DMS53 treated with DMSO at 0.1 percent for 48 hours (cell line): ENCODE measurements around the gene GLB1L.

Experiments used
- DNase-seq: peaks from one replicate; lab custom pipeline; 2025; ENCODE audit not compliant: unreplicated experiment; lab: John Stamatoyannopoulos, UW

GLB1L gene

DNA sequence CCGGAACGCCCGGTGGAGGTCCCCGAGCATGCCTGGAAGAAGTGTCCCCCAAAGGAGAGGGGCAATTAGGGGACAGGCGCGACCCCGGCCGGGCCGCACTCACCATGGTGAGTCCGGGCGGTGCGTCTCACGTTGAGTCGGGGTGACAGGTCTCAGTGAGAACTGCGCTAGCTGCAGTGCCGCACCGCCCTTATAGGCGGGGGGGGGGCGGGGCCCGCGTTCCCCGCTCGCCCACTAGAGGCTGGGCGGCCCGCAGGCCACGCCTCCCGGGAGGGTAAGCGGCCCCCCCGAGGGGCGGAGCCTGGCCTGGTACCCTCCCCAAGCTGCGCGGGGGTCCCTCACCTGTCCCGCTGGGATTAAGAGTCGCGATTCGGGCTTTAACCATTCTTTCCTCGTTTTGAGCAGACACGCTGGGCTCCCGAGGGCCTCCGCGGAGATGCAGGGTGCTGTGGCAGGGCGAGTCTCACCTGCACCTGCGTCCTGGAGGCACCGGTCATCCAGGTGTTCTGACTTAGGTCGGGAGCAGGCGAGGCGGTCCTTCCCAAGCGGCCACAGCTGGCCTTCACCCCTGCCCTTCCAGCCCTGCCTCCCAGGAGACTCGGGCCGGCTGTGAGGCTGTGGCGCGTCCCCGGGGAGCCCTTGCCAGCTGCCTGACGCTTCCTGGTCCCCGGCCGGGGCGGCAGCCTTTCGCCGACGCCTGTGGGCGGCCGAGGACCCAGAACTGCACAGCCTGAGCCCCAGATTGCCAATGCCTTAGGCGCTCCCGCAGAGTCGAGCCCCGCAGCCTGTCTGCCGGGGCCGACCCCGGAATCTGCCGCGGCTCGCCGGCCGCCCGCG is 8.7 kb upstream of the GLB1L start, which contains the start of gene TUBA4A:
TUBA4A (minus strand) TSS at position 166 of the 837 bp plus-strand sequence; CDS start at position 106, 60 bp downstream.
- DNase-seq = peak; percentile 69

DNA sequence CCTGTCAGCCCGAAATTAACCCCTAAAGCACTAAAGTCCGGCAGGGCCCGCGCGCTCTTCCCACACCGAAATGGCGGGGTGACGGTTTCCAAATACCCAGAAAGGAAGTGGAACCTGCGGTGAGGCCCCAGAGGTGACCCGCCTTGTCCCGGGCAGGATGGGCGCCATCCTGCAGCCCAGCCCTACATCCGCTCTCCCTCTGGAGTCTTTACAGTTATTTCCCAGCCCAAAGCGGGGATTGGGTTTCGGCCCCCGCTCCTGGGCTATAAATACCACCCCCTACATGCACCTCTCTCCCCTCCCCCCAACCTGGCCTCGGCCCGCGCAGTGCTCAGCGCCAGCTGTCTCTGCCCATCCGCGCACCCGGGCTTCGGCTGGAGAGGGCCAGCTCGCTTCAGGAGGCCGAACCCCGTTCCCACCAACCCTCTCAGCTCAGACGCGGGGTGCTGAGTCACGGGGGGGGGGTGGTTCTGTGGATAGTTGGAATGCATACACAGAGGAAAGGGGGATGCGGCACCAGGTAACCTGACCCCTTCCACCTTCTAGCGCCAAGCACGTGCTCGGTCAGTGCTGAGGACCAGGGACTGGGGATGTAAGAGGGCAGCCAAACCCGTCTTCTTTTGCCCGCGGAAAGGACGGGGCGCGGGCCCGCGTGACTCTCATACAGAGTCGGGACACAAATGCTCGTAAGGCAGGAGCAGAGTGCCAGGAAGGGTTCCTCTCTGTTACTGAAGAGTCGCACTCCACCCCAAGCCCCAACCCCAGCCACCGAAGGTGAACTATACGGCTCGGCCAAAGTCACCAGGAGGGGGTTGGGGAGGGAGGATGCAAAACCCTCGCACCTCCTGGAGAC is 7.9 kb upstream of the GLB1L start, which contains the start of gene TUBA4B:
TUBA4B (plus strand) TSS at position 344 of the 853 bp plus-strand sequence; CDS start at position 509, 165 bp downstream.
- DNase-seq = peak; percentile 10

DNA sequence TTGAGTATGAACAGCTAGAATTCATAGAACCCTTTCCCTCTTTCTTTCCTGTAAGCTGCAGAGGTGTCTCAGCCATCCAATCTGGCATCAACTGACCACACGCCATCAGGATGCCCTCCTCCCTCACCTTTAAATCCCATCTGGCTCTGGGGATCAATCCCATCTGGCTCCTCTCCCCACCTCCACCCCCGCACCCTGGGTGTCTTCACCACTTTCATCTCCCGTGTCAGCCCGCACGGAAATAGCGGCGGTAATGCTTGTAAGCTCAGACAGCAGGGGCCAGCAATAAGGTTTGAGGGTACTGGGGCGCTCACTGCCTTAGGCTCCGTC is 7.3 kb upstream of the GLB1L start:
- DNase-seq = no peak

DNA sequence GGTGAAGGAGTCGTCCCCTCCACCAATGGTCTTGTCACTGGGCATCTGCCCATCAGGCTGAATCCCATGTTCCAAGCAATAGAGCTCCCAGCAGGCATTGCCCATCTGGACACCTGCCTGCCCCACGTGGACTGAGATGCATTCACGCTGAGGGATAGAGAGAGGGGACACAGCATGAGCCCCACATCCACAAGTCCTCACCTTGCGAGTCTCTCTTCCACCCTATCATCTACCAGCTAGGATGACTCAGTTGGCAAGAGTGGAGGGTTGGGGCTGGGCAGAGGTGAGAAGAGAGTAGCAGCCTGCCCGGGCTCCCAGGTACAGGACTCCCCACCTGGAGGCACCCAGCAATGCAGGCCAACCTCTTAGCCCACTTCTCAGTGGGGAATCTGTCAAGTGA is 6.8 kb upstream of the GLB1L start:
- DNase-seq = no peak

DNA sequence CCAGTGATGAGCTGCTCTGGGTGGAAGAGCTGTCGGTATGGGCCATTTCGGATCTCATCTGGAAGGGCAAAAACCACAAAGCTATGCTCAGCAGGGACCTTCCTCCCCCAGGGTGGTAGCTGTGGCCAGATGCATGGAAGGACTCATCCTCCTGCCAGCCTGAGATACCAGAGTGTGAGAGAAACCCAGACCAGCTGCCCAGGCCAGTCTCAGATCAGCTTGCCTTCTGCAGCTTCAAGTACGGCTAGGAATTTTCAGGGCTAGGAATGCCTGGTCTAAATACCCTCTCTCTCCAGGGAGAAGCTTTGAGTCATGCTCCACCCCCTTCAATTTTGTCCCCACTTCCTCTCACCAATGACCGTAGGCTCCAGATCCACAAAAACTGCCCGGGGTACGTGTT is 6.4 kb upstream of the GLB1L start:
- DNase-seq = no peak

DNA sequence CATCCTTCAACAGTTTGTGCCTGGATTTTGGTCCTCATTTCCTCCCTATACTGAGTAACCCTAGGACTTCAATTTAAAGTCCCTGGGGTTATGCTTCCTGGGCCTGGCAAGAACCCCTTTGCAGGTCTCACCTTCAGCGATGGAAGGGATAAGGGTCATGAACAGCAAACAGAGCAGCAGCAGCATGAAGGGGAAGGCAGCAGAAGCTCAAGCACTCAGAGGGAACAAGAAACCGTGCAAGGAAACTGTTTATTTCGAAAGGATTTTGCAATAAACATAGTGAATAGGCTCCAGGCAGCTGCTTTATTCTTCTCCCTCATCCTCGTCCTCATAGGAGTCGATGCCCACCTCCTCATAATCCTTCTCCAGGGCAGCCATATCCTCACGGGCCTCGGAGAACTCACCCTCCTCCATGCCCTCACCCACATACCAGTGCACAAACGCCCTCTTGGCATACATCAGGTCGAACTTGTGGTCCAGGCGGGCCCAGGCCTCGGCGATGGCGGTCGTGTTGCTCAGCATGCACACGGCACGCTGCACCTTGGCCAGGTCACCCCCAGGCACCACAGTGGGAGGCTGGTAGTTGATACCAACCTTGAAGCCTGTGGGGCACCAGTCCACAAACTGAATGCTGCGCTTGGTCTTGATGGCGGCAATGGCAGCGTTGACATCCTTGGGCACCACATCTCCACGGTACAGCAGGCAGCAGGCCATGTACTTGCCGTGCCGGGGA is 5.0 kb upstream of the GLB1L start:
- DNase-seq = peak; percentile 9

DNA sequence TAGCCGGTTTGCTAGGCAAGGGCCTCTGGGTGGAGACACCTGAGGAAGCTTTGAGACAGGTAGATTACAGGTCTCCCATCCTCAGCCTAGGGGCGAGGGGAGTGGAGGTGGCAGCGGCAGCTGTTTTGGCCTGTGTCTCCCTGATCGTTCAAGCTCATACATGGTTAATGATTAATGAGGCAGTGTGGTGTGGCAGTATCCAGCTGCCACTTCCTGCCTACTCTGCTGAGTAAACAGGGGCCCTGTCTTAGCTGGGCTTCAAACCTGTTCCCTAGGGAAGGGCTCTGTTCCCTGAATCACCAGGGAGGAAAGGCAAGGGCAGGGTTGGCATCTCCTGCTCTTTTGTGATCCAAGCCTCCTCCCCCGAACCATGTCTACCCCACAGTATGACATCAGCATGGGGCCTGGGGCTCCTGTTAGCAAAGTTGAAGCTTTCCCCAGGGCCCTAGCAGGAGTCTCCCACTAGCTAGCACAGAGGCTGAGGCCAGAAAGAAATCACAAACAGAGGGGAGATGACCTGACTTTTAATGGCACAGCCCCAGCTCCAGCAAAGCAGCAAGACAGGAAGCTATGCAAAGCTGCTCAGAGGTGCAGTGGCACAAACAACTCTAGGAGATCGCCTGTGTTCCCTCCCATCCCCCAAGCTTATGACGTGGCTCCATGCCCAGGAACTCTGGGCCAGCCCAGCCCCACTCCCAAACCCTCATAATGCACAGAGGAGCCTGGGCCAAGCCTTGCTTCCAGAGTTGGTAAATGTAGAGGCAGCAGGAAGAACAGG is 4.1 kb upstream of the GLB1L start:
- DNase-seq = peak; percentile 95

DNA sequence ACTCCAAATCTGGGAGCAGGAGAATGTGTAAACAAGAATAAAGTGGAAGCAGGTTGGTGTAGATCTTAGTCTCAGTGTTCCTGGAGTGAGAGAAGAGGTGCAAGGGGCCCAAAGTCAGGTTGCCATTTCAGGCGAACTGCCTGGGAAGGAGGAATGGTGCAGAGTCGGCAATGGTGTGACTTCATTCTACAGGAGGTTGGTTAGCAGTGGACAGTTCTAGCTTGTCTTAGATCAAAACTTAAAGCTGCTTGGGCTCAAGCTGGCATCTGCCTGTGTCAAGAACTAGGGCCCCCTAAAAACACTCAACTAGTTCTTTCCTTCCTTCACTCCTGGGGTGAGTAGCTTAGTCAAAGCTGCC is 3.6 kb upstream of the GLB1L start:
- no peak for DNase-seq

DNA sequence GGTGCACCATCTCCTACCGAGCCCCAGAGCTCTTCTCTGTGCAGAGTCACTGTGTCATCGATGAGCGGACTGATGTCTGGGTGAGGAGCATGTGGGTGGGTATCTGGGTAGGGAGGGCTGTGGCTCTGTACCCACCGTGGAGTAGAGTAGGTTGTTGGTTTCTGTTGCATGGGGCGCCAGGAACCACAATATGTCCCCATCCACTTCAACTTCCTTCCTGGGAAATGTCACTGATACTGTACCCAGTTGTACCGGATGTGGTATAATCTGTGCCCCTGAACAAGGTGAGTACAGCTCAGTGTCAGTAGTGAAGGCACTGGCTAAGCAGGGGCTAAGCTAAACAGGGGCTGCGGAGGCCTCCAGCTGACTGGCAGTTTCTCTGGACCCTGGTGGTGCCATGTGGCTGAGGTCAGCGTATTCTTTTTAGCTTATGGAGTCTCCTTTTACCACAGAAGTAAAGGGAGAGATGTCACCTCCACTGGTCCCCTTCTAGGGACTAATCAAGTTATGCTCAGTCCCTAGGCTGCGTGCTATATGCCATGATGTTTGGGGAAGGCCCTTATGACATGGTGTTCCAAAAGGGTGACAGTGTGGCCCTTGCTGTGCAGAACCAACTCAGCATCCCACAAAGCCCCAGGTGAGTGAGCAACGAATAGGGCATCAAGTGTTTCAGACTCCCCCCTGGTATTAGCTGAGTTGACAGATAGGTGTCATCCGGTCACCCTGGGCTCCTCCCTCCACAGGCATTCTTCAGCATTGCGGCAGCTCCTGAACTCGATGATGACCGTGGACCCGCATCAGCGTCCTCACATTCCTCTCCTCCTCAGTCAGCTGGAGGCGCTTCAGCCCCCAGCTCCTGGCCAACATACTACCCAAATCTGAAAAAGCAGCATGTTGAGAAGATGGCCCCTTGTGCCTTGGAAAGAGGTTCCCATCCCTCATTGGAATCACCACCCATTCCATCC is 2.7 kb upstream of the GLB1L start:
- no peak for DNase-seq

DNA sequence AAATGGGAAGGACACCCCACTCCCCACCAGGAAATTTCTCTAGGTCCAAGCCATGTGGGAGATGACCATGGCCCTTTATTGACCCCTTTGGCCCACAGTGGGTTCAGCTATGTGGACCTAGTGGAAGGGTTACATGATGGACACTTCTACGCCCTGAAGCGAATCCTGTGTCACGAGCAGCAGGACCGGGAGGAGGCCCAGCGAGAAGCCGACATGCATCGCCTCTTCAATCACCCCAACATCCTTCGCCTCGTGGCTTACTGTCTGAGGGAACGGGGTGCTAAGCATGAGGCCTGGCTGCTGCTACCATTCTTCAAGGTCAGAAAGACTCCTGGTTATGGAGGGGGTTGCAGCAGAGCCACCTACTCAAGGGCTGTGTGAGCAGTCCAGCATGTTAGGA is 1.3 kb upstream of the GLB1L start:
- no peak for DNase-seq

DNA sequence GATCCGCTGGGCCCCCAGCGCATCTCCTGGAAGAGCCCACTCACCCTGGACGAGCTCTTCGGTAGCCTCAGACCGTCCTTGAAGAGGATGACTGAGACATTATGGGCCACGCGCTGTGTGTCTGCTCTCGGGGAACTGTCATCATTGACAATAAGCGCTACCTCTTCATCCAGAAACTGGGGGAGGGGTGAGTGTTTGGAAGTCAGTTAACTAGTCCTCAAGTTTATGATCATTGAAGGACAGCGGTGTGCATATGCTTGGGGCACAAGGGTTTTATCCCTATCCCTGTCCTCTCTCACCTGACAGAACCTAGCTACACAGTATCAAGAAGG is 621 bp upstream of the GLB1L start:
- no peak for DNase-seq

DNA sequence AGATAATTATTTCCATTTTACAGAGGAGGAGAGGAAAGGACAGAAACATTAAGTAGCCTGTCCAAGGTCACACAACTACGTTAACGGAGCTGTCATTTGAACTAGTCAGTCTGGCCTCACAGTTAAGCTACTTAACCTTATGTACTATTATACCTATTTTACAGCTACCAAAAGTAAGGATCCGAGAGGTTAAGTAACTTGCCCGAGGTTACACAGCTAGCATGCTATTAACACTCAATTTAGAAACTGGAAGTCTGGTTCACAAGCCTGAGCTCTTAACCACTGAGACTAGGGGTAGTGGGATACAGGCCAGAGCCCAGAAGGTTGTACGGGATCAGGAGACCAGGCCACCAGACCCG is 476 bp downstream of the GLB1L start:
- DNase-seq = no peak

DNA sequence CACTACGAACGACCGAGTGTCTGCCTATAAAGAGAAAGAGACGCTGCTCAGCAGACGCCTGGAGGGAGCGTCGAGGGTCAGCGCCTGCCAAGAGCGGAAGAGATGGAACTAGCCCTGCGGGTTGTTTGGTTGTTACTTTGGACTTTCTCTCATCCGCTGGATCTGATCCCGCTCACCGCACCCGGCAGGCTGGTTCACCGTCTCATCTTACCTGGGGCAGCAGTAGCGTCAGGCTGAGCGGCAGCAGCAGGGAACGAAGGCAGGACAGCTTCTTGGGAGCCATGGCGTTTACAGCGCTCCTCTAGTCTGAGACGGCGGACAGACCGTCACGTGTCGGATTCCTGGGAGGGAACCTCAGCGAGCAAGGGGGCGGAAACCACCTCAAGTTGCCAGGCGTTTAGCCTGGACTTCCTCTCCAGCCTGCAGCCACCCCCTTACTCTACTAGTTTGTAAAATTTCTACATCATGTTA is 1.9 kb downstream of the GLB1L start:
- DNase-seq = no peak

DNA sequence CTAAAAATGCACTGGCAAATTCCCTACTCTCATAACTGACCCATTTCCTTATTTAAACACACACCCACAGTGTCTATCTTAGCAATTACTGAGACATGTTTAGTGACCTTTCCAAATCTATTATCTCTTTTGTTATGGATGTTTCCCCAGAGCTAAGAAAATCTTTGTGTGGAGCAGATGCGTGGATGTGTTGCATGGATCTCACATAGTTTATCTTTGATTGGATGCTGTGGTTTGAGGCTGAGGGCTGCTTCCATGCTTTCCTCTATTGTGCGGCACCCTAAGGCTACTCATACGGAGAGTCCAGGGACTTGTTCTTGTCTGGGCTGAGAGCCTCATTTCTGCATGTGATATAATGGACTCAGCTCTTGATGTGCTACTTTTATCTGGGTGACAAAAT is 10.9 kb downstream of the GLB1L start:
- DNase-seq = no peak

DNA sequence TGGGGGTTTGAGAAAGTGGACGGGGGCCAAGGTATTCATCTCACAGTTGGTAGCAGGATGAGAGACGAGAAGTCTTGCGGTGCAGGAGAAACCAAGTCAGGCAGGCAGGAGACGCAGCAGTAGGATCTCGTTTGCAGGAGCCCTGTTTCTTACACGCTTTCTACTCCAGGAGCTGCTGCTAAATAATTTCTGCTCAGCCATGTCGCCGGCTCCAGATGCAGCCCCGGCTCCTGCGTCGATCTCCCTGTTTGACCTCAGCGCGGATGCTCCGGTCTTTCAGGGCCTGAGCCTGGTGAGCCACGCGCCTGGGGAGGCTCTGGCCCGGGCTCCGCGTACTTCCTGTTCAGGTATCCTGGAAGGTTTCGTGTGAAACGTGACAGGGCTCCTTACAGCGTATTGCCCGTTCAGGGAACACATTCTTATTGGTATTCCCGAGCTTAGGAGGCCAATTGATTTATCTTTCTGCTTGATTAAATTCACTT is 15.1 kb downstream of the GLB1L start:
- DNase-seq = no peak

DNA sequence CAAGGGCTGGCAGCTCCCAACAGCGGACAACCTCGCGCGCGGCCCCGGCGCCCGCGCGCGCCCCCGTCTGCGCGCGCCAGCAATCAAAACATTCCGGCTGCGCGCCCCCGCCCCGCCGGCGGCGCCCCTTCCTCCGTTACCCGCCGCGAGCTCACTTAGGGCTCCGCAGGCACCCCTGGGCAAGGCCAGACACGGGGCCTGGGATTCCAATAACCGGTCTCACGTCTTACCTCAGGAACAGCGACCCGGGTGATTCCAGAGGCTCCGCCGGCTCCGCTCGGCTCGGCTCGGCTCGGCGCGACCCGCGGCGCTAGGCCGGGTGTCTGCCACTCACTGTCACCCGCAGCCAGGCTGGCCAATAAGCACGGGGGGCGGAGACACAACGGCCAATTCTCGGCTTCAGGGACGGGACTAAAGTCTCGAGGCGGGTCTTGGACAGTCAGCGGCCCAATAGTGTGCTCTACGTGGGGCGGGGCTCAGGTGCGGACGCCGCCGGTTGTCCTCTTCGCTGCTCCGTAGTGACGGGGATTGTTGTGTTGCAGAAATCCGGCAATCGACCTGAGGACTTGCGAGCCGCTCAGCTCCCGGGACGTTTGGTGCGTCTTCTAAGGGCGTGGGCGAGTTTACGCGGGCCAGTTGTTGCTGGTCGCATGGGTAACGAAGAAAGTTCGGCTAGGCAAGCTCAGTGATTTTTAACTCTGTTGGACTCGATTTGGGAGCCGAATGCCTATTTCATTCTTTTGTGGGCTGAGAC is 15.8 kb downstream of the GLB1L start, which contains the start of the genes ANKZF1 and ATG9A:
ANKZF1 (plus strand) TSS at position 502 of the 754 bp plus-strand sequence. CDS start 452 bp downstream, outside the sequence.
ATG9A (minus strand) TSS at position 332 of the 754 bp plus-strand sequence. CDS start 1,612 bp downstream, outside the sequence.
- peak; percentile 95 for DNase-seq

DNA sequence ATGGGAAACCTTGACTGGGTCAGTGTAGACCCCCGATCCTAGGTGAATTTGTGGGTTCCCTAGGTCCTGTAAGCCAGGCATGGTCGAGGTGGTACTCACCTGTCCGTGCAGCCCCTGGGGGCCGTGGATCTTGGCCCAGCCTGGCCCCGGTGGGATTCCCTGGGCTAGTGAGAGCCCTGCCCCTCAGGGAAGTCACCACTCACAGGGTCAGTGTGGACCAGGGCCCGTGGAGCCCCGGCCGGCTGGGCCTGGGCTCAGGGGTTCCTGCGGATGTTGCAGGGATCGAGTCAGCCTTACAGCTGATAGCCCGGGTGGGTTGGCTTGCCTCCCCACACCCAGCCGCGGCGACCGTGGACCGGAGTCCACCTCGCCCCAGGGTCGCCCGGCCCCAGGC is 16.3 kb downstream of the GLB1L start:
- no peak for DNase-seq
